Right atrium auricular region (tissue), 2 donors: ENCODE results near the gene BABAM2. TPM values are rescaled to one million over a fixed set of nuclear protein-coding genes. Genes with fewer than 3 reads are reported as not detected.

Experiments used
- DNase-seq: peaks from one replicate; pipeline ENCODE4 v3.0.0-alpha.2; 2019; ENCODE audit warnings: low spot score
- H3K27ac ChIP-seq, 2 donors: fragments of 200-600 bp; sonication (generic); 1 replicate in 1 of 2; 2 replicates in 1 of 2; pipeline ENCODE4 v1.5.1; 2016 to 2019
- H3K27me3 ChIP-seq, 2 donors: fragments of 200-600 bp; sonication (generic); one replicate each; pipeline versions ENCODE4 v1.5.1 to v1.6.0; 2017 to 2019
- H3K36me3 ChIP-seq: fragments of 200-600 bp; sonication (generic); one replicate; pipeline ENCODE4 v1.5.1; 2016
- H3K4me1 ChIP-seq, 2 donors: fragments of 200-600 bp; sonication (generic); one replicate each; pipeline versions ENCODE4 v1.5.1 to v1.6.0; 2017 to 2019
- H3K4me3 ChIP-seq, 2 donors: fragments of 200-600 bp; sonication (generic); 1 replicate in 1 of 2; 2 replicates in 1 of 2; pipeline ENCODE4 v1.5.1; 2017 to 2019; ENCODE audit warnings: mild to moderate bottlenecking in 1 of 2, moderate library complexity in 1 of 2
- H3K9me3 ChIP-seq, 2 donors: fragments of 200-600 bp; sonication (generic); one replicate each; pipeline ENCODE4 v1.5.1; 2019
- total RNA-seq, 2 donors: library from RNA; depleted of rRNA; stranded (reverse); fragments of >200 nt; gene quantifications; one replicate each; pipeline ENCODE4 v1.1.0, GENCODE V29; 2016
- TF ChIP-seq, protein P1 (sequence below), 2 donors: fragments of 200-600 bp; sonication (generic); IDR thresholded peaks; one replicate each; pipeline ENCODE4 v1.5.1; 2019; ENCODE audit warnings: antibody characterized with exemption in 2 of 2

Gene BABAM2
- total RNA-seq, 2 donors from 2014 or later = 58.8 to 60.6 TPM

DNA sequence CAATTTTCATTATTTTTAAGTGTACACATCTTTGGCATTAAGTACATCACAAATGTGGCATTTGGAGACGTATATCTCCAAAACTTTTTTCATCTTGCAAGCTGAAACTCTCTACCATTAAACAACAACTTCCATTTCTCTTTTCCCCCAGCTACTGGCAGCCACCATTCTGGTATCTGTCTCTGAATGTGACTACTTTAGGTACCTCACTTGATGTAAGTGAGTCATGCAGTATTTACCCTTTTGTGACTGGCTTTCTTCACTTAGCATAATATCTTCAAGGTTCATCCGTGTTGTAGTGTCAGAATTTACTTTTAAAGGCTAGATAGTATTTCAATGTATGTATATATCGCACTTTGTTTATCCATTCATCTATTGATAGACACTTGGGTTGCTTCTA lies 17.0 kb downstream of the BABAM2 start:
- H3K27ac ChIP-seq = no peak overlapping the region

DNA sequence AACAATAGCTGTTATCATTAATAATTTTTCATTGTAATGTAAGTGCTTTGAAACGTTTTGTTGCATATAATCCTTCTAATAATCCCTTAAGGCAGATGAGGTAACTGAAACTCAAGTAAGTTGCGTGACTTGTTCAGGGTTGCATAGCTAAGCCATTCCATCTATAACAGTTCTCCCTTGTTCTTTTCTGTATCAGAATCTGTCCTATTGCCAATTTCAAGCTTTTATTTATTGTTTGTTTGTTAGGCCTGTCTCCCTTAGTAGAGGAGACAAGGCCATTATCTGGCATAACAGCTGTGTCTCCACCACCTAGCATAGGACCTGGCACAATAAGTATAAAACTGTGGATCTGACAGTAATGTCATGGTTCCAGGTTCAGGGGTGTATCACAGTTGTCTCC lies 19.4 kb downstream of the BABAM2 start:
- peaks cover 0 to 39% of the 10 kb centered on the region in 2 donors for H3K4me1 ChIP-seq
- no peak overlapping the region for H3K27ac ChIP-seq
- H3K9me3 ChIP-seq = no peaks in the 10 kb centered on the region
- H3K36me3 ChIP-seq = no peaks in the 10 kb centered on the region
- no peak for DNase-seq
- H3K27me3 ChIP-seq = no peaks in the 10 kb centered on the region
- H3K4me3 ChIP-seq = no peak overlapping the region
- TF ChIP-seq, protein P1, sequence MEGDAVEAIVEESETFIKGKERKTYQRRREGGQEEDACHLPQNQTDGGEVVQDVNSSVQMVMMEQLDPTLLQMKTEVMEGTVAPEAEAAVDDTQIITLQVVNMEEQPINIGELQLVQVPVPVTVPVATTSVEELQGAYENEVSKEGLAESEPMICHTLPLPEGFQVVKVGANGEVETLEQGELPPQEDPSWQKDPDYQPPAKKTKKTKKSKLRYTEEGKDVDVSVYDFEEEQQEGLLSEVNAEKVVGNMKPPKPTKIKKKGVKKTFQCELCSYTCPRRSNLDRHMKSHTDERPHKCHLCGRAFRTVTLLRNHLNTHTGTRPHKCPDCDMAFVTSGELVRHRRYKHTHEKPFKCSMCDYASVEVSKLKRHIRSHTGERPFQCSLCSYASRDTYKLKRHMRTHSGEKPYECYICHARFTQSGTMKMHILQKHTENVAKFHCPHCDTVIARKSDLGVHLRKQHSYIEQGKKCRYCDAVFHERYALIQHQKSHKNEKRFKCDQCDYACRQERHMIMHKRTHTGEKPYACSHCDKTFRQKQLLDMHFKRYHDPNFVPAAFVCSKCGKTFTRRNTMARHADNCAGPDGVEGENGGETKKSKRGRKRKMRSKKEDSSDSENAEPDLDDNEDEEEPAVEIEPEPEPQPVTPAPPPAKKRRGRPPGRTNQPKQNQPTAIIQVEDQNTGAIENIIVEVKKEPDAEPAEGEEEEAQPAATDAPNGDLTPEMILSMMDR (IDR thresholded peaks at IDR 0.05) = no peak

More for the DNA sequence above, 17.0 kb downstream of the BABAM2 start:
- H3K36me3 ChIP-seq = no peaks in the 10 kb centered on the region
- DNase-seq = no peak
- no peaks in the 10 kb centered on the region for H3K9me3 ChIP-seq
- H3K4me3 ChIP-seq = no peak overlapping the region
- TF ChIP-seq, protein P1 (IDR thresholded peaks at IDR 0.05) = no peak
- H3K4me1 ChIP-seq = peaks cover 0 to 31% of the 10 kb centered on the region in 2 donors
- H3K27me3 ChIP-seq = no peaks in the 10 kb centered on the region

DNA sequence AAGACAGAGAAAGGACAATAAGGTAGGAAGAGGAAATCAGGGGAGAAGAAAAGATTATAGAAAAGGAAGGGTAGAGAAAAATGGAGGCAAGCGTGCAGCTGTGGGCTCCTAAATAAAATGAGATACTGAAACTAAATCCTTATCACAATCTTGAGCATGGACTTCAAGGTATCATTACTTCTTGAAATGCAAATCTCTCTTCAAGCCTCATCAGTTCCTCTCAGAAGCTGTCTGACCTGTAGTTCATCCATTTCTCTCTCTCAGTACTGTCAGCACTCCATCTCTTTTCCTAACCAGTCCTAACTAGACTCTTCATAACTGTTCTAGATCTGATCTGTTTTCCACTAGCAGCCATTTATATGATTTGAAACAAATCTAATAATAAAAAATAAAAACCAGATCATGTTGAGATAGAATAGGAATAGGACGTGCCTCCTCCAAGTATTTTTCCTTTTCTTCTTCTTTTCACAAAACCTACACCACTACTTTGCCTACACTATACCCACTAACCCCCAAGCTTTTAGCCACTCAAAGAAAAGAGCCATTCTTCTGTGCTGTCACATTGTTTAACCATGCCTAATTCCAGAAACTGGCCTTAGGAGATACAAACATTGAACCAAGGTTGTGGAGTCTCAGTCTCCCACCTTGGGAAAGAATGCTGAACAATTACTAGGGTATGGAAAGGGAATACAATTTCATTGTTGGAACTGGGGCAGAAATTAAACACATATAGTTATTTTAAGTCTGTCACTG lies 21.1 kb downstream of the BABAM2 start:
- Histone ChIP-seq H3K27ac (no peak overlapping the region), H3K27me3 (no peaks in the 10 kb centered on the region), H3K4me3 (no peak overlapping the region), H3K4me1 (peaks cover 0 to 46% of the 10 kb centered on the region in 2 donors), H3K9me3 (no peaks in the 10 kb centered on the region), H3K36me3 (no peaks in the 10 kb centered on the region)
- TF ChIP-seq, protein P1 (IDR thresholded peaks at IDR 0.05) = no peak
- no peak for DNase-seq

DNA sequence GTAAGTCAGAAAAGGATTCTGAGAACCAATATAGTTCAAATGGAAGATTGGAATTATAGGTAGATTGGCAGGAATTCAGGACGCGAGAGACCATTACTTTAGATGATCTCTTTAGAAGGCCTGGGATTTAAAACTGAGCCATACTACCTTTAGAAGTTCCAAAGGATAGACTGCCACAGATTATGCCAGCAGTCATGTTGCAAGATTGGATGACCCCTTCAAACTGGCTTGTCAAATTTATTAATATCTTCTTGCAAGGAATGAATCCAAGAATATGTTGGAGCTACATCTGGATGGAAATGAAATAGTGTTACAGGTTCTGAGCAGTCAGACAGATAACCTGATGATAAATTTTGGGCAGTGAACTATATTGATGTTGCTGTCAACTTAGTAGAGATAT lies 22.0 kb downstream of the BABAM2 start:
- Histone ChIP-seq H3K27me3 (no peaks in the 10 kb centered on the region), H3K36me3 (no peaks in the 10 kb centered on the region), H3K27ac (no peak overlapping the region), H3K4me1 (peaks cover 0 to 37% of the 10 kb centered on the region in 2 donors), H3K4me3 (no peak overlapping the region), H3K9me3 (no peaks in the 10 kb centered on the region)
- DNase-seq = no peak
- TF ChIP-seq, protein P1 (IDR thresholded peaks at IDR 0.05) = no peak

DNA sequence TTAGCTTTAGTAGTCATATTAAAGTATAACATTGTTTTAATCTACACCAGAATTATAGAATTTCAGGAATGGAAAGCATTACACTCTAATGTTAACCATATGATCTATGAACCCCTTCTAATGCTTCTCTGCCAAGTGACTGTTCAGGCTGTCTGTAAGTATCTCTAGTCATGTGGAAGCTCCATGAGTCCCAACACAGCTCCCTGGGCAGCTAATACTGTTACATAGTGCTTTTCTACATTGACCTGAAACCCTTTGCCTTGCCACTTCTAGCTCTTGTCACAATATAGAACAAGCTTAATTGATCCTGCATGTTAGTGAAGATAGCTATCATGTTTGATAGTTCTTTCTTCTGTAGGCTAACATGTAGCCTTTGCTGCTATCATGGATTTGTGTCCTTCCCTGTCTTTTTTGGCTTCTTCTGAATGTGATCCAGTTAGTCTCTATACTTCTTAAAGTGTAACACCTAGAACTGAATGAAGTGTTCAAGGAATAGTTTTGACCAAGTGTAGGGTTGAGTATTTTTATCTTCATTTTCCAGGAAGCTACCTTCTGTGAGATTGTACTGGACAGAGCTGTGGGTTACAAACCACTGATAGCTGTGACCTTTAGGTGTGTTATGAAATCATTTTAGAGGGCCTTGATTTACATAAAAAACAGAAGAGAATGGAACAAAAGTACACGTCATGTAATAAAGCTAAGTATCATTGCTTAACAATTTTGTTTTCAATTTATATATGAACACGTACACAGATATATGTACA lies 23.7 kb downstream of the BABAM2 start:
- Histone ChIP-seq H3K4me3 (no peak overlapping the region), H3K27ac (peak overlapping the region; percentile 42 to 66)
- TF ChIP-seq, protein P1 (IDR thresholded peaks at IDR 0.05) = no peak

More for the DNA sequence above, 23.7 kb downstream of the BABAM2 start:
- H3K27me3 ChIP-seq = no peaks in the 10 kb centered on the region
- DNase-seq = no peak
- peaks cover 0 to 36% of the 10 kb centered on the region in 2 donors for H3K4me1 ChIP-seq
- H3K36me3 ChIP-seq = no peaks in the 10 kb centered on the region
- H3K9me3 ChIP-seq = no peaks in the 10 kb centered on the region
